Upper lobe of right lung (tissue), 1 donor: ENCODE measurements around the gene OR8S1. TPM values are rescaled to one million over a fixed set of nuclear protein-coding genes. Genes with fewer than 3 reads are reported as not detected.
"Not testable (repeated sequence)": the region's sequence is repeated elsewhere in the genome, so short reads cannot be mapped to it uniquely, and the experiment has no call there.

Source experiments
- ATAC-seq: fragments of 200-7000 bp; cut with Tn5 transposase; one replicate; pipeline ENCODE4 v1.9.1; 2020; ENCODE audit warnings: mild to moderate bottlenecking, moderate library complexity
- DNase-seq: peaks from one replicate; pipeline ENCODE4 v3.0.0-alpha.2; 2020
- H3K27ac ChIP-seq: fragments of 200-600 bp; one replicate; pipeline ENCODE4 v1.8.0; 2022
- H3K27me3 ChIP-seq: fragments of 200-600 bp; one replicate; pipeline ENCODE4 v1.8.0; 2022; ENCODE audit warnings: mild to moderate bottlenecking
- H3K36me3 ChIP-seq: fragments of 200-600 bp; one replicate; pipeline ENCODE4 v1.8.0; 2022
- H3K4me1 ChIP-seq: fragments of 200-600 bp; one replicate; pipeline ENCODE4 v1.8.0; 2022
- H3K4me3 ChIP-seq: fragments of 200-600 bp; one replicate; pipeline ENCODE4 v1.8.0; 2022; ENCODE audit warnings: mild to moderate bottlenecking
- H3K9me3 ChIP-seq: fragments of 200-600 bp; one replicate; pipeline ENCODE4 v1.8.0; 2022
- CTCF ChIP-seq: fragments of 200-600 bp; IDR thresholded peaks from one replicate; pipeline ENCODE4 v1.8.0; 2022; ENCODE audit warnings: antibody characterized with exemption
- intact Hi-C: fragments of 100-400 bp; cut with DNase I; formaldehyde crosslinking; loops from one replicate; pipeline ENCODE4 v1.11.0; 2022
- long read RNA-seq: library from polyadenylated mRNA; unstranded; transcript quantifications from one replicate; pipeline ENCODE4 v2.0.0, GENCODE V29; 2021
- total RNA-seq: library from RNA; stranded (reverse); fragmentation: NEBNext Ultra II Directional; extraction: Animal tissue kit (Norgen Biotek cat#: 25700); gene quantifications from one replicate; pipeline ENCODE4 v1.2.1, GENCODE V29; 2021
- donor health status: DM: no; HTN: yes; CAD: no; lungs with severe emphysema.

Gene OR8S1
- not detected for total RNA-seq
- long read RNA-seq: 0 reads

- no peak for DNase-seq
- H3K27ac ChIP-seq: no peak within 1 kb of the TSS
- no peaks in the 10 kb centered on the region for H3K4me1 ChIP-seq
- TF ChIP-seq CTCF: no peak
- intact Hi-C loops: no loop called here
- H3K27me3 ChIP-seq: no peaks in the 10 kb centered on the region
- no peaks in the 10 kb centered on the region for H3K9me3 ChIP-seq
- H3K4me3 ChIP-seq: no peak within 1 kb of the TSS
- no peak for ATAC-seq
- no peaks in the 10 kb centered on the region for H3K36me3 ChIP-seq
Measured at GRCh38 chr12:48525332-48525731, at the start of gene OR8S1. Gene OR8S1 (plus strand): TSS chr12:48525632. CDS start chr12:48525632, 0 bp downstream.

GRCh38 chr12:48482198-48482597 is 43.2 kb upstream of the OR8S1 start, which contains the start of gene C12orf54:
Gene C12orf54 (plus strand): TSS chr12:48482498. CDS start chr12:48483297, 799 bp downstream.
- Histone ChIP-seq H3K36me3 (no peaks in the 10 kb centered on the region), H3K27ac (no peak within 1 kb of the TSS), H3K4me3 (no peak within 1 kb of the TSS), H3K4me1 (no peaks in the 10 kb centered on the region), H3K9me3 (no peaks in the 10 kb centered on the region), H3K27me3 (no peaks in the 10 kb centered on the region)
- intact Hi-C loops: no loop called here
- DNase-seq (no peak), ATAC-seq (no peak)
- no peak for TF ChIP-seq CTCF

GRCh38 chr12:48482930-48483329 is 42.5 kb upstream of the OR8S1 start:
- no peak for TF ChIP-seq CTCF
- no peak for ATAC-seq
- no peak overlapping the region for H3K27ac ChIP-seq
- no peaks in the 10 kb centered on the region for H3K36me3 ChIP-seq
- H3K27me3 ChIP-seq: no peaks in the 10 kb centered on the region
- no peak overlapping the region for H3K4me3 ChIP-seq
- intact Hi-C loops: no loop called here
- no peaks in the 10 kb centered on the region for H3K4me1 ChIP-seq
- no peak for DNase-seq
- H3K9me3 ChIP-seq: no peaks in the 10 kb centered on the region

- Histone ChIP-seq H3K9me3 (no peaks in the 10 kb centered on the region), H3K36me3 (no peaks in the 10 kb centered on the region), H3K4me1 (no peaks in the 10 kb centered on the region), H3K4me3 (no peak overlapping the region), H3K27ac (no peak overlapping the region), H3K27me3 (no peaks in the 10 kb centered on the region)
- no peak for ATAC-seq
- no peak for TF ChIP-seq CTCF
- DNase-seq: no peak
- intact Hi-C loops: no loop called here
Measured at GRCh38 chr12:48486261-48486660, 39.2 kb upstream of the OR8S1 start.

- TF ChIP-seq CTCF: no peak
- intact Hi-C loops: no loop called here
Measured at GRCh38 chr12:48486679-48487078, 38.8 kb upstream of the OR8S1 start.

GRCh38 chr12:48489012-48489411 is 36.4 kb upstream of the OR8S1 start:
- no peak overlapping the region for H3K27ac ChIP-seq
- H3K27me3 ChIP-seq: no peaks in the 10 kb centered on the region
- no peaks in the 10 kb centered on the region for H3K4me1 ChIP-seq
- intact Hi-C loops: no loop called here
- TF ChIP-seq CTCF: no peak
- no peaks in the 10 kb centered on the region for H3K9me3 ChIP-seq
- DNase-seq (no peak), ATAC-seq (no peak)
- H3K36me3 ChIP-seq: no peaks in the 10 kb centered on the region
- H3K4me3 ChIP-seq: no peak overlapping the region

More at GRCh38 chr12:48486679-48487078, 38.8 kb upstream of the OR8S1 start:
- no peak overlapping the region for H3K4me3 ChIP-seq
- ATAC-seq: no peak
- H3K27ac ChIP-seq: no peak overlapping the region
- H3K27me3 ChIP-seq: no peaks in the 10 kb centered on the region
- H3K36me3 ChIP-seq: no peaks in the 10 kb centered on the region
- no peak for DNase-seq
- no peaks in the 10 kb centered on the region for H3K4me1 ChIP-seq
- H3K9me3 ChIP-seq: no peaks in the 10 kb centered on the region

- intact Hi-C loops, H3K9me3 ChIP-seq, H3K36me3 ChIP-seq, H3K4me1 ChIP-seq, H3K27me3 ChIP-seq, ATAC-seq, DNase-seq, H3K4me3 ChIP-seq, H3K27ac ChIP-seq: not testable (repeated sequence)
Measured at GRCh38 chr12:48489456-48489855, 36.0 kb upstream of the OR8S1 start.

- H3K9me3 ChIP-seq, H3K27ac ChIP-seq, ATAC-seq, H3K27me3 ChIP-seq, intact Hi-C loops, H3K36me3 ChIP-seq, H3K4me1 ChIP-seq, DNase-seq, H3K4me3 ChIP-seq: not testable (repeated sequence)
Measured at GRCh38 chr12:48500281-48500680, 25.2 kb upstream of the OR8S1 start.

GRCh38 chr12:48506836-48507235 is 18.6 kb upstream of the OR8S1 start:
- H3K4me3 ChIP-seq, ATAC-seq, DNase-seq, H3K36me3 ChIP-seq, H3K27me3 ChIP-seq, H3K9me3 ChIP-seq, H3K4me1 ChIP-seq, intact Hi-C loops, H3K27ac ChIP-seq: not testable (repeated sequence)
